HG02840 (cell line): ENCODE measurements around the gene E2F6.
A peak's percentile ranks its signal among the peaks of the same experiment; 100 is the strongest.

Experiments
- ATAC-seq: cut with Tn5 transposase; IDR thresholded peaks from one replicate; pipeline ENCODE4 v1.9.1; 2021; ENCODE audit warnings: mild to moderate bottlenecking, moderate library complexity, moderate number of reproducible peaks; ENCODE audit not compliant: unreplicated experiment, low FRiP score

Gene E2F6, protein sequence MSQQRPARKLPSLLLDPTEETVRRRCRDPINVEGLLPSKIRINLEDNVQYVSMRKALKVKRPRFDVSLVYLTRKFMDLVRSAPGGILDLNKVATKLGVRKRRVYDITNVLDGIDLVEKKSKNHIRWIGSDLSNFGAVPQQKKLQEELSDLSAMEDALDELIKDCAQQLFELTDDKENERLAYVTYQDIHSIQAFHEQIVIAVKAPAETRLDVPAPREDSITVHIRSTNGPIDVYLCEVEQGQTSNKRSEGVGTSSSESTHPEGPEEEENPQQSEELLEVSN

DNA sequence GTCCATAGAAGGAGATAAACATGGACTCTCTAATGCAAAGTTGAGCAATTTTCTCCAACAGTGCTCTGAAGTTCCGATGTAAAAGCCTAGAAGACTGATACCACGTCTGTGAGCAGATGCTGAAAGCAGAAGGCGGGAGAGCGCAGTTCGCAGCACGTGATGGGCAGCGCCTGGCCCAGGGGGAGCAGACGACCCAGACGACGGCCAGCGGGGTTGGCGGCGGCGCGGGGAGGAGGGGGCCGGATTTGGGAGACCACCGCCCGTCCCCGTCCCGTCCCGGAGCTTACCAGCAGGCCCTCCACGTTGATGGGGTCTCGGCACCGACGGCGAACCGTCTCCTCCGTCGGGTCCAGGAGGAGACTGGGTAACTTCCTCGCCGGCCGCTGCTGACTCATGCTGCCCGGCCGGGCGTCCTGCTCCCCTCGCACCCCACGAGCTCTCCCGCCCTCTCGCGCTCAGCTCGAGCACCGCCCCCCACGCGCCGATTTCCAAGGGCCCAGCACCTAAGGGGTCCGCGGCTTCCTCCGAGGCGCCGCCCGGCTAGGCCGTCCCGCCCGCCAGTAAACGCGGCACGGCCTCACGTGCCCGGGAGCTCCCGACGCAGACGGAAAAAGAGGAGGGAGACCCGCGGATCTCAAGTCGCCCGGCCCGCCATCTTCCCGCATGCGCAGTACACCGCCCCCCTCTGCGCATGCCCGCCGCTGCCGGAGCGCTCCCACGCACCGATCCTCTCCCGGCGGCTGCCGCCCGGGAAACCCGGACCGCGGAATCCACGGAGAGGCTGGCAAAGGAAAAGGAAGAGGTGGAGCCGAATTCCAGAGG is at the start of gene E2F6:
Gene E2F6, minus strand, starts transcription at position 677 of the 822 bp plus-strand sequence. Its CDS starts 282 bp downstream, at position 395.
- ATAC-seq: peak; percentile 76

DNA sequence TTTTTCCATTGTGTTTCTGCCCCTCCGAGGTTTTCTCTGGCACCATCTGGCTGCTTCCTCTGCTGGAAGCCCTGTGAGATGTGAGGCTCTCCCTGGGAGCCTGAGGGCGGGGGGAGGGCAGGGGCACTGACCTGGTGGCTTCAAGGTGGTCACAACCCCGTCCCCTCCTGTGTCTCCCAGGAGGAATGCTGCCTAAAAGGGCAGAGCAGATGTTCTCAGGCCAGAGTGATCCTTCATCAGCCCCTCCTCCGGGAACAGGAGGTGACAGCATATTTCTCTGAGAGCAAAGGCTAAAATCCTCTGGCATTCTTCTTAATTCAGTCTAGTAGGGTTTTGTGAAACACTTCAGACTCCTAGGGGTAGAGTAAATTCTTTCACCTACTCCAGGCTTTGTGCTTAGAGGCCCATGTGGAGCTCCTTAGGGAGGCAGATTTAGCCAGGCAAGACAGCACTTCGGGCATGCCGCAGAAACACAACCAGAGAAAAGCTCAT is 49.6 kb upstream of the E2F6 start:
- ATAC-seq: no peak

DNA sequence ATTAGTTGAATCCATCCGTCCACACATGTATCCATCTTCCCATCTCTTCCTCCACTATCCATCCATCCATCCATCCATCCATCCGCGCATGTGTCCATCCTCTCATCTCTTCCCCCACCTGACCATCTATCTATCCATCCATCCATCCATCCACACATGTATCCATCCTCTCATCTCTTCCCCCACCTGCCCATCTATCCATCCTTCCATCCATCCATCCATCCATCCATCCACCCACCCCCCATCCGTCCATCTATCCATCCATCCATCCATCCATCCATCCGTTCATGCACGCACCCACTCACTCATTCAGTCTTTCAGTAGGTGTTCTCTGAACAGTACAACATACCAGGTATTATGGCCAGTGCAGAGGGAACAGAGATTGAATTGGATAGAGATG is 48.9 kb upstream of the E2F6 start:
- ATAC-seq: no peak

DNA sequence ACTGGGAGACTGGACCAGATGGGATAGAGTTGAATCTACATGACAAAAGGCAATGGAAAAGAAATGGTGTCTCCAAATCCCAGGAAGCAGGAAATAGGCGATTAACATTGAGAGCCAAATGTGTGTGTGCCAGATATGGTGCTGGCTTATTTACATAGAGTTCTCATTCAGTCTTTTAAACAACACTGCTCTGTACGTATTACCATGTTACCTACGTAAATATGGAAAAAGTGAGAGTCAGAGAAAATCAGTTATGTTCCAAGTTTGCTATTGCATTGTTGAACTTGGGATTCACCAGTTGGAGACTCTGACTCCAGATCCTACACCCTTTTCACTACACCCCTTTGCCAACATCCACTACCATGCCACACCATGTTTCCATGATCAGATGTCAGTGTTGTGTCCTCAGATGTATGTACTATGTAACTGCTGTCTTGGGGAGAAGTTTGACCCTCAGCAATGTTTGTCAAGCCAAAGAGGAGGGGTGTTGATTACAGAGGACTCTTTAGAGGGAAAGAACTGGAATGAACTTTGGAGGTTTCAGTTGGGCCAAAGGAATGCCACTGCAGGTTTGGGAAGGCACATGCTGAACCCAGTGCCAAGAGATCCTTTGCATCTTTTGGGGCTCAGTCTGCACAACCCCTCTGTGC is 48.2 kb upstream of the E2F6 start:
- no peak for ATAC-seq

DNA sequence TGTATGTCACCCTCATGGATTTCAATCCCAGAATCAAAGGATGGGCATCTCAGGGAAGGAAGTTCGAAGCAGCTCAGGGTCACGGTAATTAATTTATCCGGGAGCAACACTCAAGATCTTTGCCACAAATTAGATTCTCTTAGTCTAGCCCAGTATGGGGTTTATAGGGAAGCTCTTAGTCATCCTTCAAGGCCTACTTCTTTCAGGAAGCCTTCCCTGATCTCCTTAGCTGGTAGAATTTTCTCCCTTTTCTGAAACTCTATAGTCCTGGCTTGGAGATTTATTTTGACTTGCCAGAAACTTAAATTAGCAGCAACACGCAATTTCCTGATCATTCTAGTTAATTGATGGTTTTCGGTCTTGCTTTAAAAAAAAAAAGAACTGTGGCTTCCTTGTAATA is 47.4 kb upstream of the E2F6 start:
- ATAC-seq: no peak

DNA sequence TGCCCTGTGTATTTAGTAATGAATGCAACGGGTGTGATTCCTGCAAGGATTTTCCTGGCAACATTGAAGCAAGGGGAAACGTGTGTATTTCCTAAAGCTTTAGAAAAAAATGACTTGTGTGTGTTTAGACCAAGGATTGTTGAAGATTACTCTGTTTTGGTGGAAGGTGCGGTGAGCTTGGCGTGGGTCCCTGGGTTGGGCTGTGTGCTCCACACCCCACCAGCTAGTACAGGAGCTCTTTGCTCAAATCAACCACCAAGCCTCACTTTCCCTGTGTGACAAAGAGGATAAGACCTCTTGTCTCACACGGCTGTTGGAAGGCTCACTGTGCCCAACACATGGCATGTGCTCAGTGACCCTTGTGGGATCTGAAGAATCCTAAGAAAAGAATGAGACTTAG is 46.5 kb upstream of the E2F6 start:
- no peak for ATAC-seq

DNA sequence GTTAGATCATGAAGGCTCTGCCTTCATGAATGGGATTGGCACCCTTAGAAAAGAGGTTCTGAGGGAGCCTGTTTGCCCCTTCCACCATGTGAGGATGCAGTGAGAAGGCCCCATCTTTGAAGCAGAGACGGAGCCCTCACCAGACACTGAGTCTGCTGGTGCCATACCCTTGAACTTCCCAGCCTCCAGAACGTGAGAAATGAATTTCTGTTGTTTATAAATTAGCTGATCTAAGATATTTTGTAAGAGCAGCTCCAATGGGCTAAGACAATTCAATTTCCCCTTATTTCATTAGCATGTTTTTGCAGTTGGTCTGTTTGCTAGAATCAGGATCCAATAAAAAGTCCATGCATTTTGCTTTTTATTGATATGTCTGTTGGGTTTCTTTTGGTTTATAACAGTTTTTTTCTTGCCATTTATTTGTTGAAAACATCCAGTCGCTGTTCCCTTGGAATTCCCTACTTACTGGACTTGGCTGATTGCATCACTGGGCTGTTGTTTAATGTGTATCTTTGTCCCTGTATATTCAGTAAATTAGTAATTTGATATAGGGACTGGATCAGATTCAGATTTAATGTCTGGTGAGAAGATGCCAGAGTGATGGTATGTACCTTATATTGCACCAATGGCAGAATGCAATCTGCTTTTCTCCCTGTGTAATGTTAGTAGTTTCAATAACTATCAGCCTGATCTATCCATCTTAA is 43.8 kb upstream of the E2F6 start:
- no peak for ATAC-seq

DNA sequence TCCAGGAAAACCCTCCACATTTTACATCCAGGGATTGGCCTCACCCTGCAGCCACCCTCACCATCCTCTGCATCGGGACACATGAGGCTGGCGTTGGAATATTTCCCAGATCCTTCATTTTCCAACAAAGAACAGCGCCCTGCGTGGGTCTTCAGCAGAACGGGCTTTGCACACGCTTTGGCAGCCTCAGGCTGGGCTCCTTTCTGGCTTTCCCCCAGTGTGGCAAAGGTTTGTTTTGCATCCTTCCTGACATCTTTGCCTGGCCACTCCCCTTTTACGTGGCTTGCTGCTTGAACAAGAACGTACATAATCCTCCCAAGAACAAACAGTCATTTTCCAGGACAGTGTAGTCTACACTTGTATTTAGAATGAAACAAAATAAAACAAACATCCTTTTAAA is 42.3 kb upstream of the E2F6 start:
- no peak for ATAC-seq

DNA sequence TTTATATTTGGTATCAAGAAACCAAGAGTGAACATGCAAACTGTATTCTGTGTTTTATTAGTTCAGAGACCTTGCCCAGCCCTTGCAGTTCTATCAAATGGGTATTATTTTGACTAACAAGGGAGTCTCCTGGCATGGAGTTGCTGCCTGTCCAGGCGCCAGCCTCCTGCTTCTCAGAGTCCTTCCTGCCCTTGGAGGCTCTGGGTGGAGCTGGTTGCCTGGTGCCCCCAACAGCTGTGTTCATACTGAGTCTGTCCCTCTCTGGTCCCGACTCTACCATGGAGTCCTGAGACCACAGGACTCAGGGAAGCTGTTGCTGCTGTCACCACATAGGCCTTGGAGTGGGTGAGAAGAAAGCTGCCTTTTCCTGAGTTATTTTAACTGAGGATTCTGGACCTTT is 41.6 kb upstream of the E2F6 start:
- ATAC-seq: no peak

DNA sequence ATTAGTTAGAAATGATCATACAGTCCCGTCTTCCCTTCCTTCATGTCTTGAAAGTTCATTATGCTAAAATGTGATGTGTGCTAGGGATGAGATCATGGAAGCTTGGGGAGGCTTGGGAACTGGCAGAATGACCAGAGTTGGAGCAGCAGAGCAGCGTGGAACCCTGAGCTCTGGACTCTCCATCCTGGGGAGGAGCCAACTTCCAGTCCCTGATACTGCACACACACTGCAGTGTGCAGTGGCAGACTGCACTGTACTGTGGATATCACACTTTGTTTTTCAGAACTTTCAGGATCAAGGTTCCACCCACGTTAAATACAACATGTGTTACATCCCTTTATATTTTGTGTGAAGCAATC is 40.6 kb upstream of the E2F6 start:
- ATAC-seq: no peak

DNA sequence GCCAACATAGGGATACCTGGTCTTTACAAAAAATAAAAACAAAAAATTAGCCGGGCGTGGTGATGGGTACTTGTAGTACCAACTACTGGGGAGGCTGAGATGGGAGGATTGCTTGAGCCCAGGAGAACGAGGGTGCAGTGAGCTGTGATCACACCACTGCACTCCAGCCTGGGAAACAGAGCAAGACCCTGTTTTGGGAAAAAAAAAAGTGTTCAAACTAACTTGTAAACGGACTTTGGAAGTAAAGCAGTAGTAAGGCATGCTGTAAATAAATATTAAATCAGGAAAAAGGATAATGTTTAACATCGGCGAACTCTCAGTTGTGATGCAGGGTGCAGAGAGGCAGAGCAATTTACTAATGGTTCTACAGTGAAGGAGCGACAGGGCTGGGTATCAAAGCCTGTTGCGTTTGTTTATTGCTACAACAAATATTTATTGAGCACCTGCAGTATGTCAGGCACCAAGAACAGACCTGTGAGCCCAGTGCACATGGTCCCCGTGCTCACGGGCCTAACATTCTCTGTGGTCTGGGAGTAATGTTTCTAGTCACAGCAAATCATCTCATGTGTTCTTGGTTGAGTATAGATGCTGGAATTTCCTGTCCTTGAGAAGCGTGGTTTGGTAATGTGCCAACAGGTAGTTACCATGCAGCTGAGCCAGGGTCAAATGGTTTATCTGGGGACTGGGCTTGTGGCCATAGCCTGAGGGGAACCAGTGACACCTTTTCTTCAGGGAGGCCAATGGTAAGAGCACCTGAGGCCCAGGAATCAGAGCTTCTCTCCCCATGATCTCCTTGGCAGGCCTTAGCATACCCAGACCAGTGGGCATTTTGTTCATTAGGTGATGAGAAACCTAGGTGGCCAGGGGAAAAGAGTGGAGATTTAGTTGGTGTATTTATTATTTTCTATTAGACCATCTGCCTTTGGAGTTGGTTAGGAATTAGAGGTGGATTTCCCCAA is 40.0 kb upstream of the E2F6 start:
- no peak for ATAC-seq

DNA sequence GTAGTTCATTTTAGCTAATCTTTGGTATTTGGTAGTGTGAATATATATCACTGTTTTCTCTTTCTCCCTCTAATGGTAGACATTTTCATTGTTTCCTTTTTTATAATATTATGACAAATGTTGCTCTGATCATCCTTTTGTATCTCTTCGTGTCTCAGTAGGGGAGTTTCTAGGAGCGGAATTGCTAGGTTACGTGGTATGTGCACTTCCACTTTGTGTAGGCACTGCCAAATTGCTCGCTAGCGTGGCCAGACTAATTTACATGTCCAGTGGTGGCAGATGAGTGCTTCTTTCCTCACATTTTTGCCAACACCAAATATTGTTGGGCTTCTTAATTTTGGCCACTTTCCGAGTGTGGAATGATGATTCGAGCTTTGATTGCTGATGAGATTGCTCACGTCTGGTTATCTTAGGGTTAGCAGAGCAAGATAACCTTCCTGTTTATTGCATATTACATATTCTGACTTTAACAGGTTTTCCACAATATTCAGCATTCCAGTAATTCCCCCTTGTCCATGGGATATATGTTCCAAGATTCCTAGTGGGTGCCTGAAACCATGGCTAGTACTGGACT is 37.5 kb upstream of the E2F6 start:
- ATAC-seq: no peak

DNA sequence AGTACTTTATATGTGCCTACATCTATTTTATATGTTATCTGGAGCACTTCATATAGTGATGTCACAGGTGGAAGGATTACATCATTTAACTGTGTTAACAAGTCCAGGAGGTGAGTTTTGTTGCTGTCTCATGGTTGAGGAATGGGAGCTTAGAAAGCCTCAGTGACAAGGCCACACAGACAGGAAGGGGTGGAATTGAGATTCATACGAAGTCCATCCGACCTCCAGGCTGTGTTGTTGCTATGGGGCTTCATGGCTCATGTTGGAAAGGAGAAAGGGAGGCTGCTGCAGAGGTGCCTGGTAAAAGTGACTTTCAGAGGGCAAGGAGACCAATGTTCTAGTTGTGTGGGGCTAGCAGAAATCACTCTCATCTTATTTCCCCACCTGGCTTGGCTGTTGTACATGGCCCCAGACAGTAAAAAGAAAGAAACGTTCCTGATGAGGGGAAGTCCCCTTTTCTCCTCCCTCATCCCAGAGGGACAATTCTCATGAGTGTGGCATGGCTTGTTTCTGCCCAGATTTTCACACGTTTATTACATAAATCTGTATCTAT is 36.9 kb upstream of the E2F6 start:
- ATAC-seq: no peak

DNA sequence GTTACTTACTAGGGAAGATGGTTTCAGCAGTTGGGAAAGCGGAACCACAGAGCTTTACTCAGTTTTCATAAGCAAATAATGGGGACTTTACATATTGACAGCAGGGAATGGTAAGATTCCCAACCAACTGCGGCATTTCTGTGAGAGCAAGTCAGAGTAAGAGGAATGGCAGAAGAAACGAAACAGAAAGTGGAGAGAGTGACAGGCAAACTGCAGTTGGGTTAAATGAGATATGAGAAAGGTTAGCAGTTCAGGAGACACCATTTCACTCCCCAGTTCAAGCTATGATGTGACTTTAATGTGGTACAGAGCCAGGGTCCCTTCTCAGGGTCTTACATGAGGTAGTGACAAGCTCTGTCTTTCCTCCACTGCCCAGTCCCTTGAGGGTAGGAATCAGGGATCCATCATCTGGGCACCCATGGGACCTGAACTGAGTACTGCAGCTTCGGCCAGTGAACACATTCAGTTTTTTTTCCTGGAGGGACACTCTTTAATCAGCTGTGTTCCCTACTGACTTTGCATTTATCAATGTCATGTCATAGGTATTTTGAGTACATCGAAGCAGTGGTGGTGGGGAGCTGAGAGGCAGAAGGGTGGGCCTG is 34.8 kb upstream of the E2F6 start:
- ATAC-seq: no peak

DNA sequence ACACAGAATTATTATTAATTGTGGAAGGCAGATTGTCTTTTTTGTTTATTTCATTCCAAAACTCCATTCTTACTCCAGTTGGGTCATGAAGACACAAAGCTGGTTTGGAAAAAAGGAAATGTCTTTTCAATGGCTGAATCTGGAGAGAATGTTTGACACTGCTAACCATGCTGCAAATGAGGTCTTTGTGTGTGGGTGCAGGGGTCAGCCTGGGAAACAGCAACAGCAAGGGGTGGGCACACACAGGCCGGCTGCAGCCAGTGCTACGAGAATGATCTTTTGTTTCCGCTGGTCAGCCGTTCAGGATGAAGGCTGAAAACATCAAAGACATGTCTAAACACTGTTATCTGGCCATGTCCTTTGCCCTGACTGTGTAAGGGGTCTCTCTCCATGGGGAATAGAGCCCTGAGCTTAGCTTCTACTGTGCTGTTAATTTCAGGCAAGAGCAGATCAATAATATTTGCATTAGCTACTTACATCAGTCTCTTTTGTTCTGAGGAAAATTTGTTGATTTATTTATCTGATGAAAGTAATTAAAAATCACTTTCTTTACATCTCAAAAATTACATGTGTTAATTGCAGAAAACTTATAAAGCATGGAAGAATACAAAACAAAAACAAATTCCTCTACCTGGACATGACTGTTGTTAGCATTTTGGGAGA is 33.3 kb upstream of the E2F6 start:
- no peak for ATAC-seq

DNA sequence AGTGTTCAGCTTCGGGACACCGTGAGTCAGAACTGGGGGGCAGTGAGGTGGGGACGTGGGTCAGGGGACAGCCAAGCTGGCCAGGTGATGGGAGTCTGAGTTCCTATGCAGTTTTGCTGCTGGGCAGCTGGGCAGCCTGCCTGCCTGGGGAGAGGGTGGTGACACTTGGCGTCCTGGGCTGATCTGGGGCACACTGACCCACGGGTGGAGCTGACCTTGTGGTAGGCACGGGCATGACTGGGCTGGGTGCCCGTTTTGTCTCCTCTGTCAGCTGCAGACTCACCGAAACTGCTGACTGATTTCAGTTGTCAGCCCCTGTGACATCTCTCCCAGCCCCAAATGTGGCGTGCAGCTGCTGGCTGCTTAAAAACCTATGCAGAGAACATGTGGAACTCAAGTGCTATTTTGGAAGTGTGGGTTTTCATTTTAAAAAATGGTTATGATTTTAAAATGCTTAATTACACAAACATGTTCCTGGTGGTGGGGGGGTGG is 32.6 kb upstream of the E2F6 start:
- no peak for ATAC-seq

DNA sequence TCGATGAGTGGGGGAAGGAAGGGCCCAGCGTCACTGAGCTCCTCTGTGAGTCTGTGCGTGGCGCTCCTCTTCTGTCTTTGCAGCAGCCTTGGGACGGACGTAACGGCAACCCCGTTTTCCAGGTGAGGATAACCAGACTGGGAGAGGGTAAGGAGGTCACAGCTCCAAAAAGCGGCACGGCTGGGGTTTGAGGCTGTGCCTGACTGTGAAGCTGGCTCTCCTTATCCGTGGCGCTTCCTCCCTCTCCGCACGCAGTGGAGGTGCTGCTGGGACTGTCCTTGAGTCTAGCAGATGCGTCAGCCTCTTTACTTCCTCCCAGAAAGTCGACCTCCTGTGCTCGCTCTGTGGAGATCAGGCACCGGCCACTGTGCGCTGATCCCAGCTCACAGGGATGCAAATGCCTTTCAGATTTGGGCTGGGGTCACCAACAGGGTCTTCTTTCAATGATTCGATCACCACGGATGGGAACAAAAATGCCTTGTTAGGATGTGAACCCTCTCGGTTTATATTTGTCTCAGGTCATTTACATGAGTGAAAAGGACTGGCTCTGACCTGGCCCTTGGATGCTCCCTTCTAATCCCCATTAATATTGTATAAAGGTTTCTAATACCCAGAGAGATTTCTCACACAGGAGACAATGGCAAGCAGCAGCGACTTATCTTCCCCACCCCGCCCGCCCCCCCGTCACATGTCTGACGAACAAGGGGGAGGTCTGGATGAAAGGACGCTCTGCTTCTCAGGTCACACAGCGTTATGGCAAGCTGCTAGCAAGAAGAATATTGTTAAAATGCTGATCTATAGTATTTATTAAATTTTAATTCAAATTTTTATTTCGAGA is 30.1 kb upstream of the E2F6 start:
- no peak for ATAC-seq
